Sigmoid colon (tissue), 4 donors: Measurements from ENCODE around the gene GDF7.

Experiments
- CTCF ChIP-seq, 4 experiments: fragments of 450-650 bp in 3 of 4; fragments of 200-600 bp in 1 of 4; IDR thresholded peaks; one replicate each; pipeline ENCODE4 v1.5.1; 2016 to 2019; ENCODE audit warnings: antibody characterized with exemption in 4 of 4, mild to moderate bottlenecking in 3 of 4, moderate library complexity in 2 of 4
- POLR2A ChIP-seq, 2 donors: fragments of 450-650 bp; IDR thresholded peaks; one replicate each; pipeline ENCODE4 v1.6.1; 2016; ENCODE audit warnings: antibody characterized with exemption in 2 of 2, mild to moderate bottlenecking in 2 of 2, moderate library complexity in 2 of 2
- POLR2AphosphoS5 ChIP-seq, 4 donors: sonication (generic); formaldehyde crosslinking; IDR thresholded peaks; one replicate each; pipeline ENCODE4 v1.6.1; 2017; ENCODE audit warnings: antibody characterized with exemption in 4 of 4

DNA sequence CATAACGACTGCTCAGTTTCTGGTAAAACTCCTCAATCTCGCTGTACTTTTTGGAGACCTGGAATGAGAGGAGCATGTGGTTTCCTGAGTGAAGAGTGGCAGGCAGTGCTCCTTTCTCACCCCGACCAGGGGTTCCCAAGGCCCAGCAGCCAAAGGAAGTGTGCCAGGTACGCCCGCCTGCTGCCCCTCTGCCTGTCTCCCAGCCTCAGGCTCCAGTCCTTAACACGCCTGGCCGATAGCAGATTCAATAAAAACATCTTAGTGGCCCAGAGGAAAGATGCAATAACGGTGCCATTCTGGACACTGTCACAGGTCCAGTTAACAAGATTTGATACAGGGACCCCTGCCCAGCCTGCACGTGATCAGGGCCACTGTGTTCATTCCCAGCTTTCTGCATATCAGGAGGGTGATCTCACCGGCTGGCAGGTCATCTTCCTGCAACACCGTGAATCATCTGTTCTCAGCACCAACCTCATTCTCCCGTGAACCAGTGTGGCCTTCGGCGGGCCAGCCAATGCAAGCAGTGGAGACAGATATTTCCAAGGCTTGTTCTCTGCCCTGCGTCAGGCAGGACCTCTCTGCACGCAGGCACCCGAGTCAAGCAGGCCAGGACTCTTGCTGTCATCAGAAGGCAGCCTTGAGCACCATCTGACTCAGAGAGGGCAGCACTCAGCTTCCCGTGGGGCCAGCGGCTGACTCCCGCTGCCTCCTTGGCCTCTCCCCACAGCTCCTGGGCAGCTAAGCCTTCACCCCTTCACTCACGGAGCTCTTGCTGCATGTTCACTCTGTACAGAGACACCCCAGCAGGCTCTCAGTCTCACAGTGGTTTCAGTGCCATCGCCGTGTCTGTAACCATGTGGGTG lies 25.6 kb upstream of the GDF7 start:
- TF ChIP-seq CTCF (IDR thresholded peaks at IDR 0.05) (no peak), POLR2A (IDR thresholded peaks at IDR 0.05) (no peak), POLR2AphosphoS5 (IDR thresholded peaks at IDR 0.05) (peak; percentile 47 to 90 (median 67))
